IMR-90 (cell line): ENCODE measurements around the gene NREP. TPM values are rescaled to one million over a fixed set of nuclear protein-coding genes. Genes with fewer than 3 reads are reported as not detected.

Experiments
- ATAC-seq: fragments of 200-7000 bp; cut with Tn5 transposase; 2 replicates; pipeline ENCODE4 v1.9.1; 2020; ENCODE audit warnings: low read depth, mild to moderate bottlenecking, moderate library complexity
- BruUV-seq: library from RNA; stranded (reverse); fragments of 400-500 nt; replicated peaks from 2 replicates; lab custom pipeline; 2021; lab: Mats Ljungman, UMichigan
- CTCF ChIA-PET: fragments of 300-600 bp; formaldehyde crosslinking; extraction: SDS; loops from one replicate; lab custom pipeline; 2021; ENCODE audit warnings: antibody characterized with exemption; lab: Yijun Ruan, JAX
- POLR2A ChIA-PET: fragments of 300-600 bp; sonication (Branson Sonifier 250); formaldehyde crosslinking; loops from one replicate; lab custom pipeline; 2022; ENCODE audit warnings: antibody characterized with exemption; ENCODE audit not compliant: unreplicated experiment; lab: Charles Lee
- DNase-seq: peaks from one replicate; pipeline ENCODE4 v3.0.0; 2013
- H2AFZ ChIP-seq: replicated peaks from 2 replicates; pipeline ENCODE3; 2013; ENCODE audit warnings: low read length, mild to moderate bottlenecking; ENCODE audit not compliant: poor library complexity
- H2AK5ac ChIP-seq: 2 replicates; pipeline ENCODE4 v1.6.1; 2013; ENCODE audit warnings: low read depth, low read length, inconsistent platforms
- H2AK9ac ChIP-seq: replicated peaks from 2 replicates; pipeline ENCODE3; 2013; ENCODE audit warnings: mild to moderate bottlenecking, low read depth, low read length, moderate library complexity; ENCODE audit not compliant: poor library complexity
- H2BK120ac ChIP-seq: 2 replicates; pipeline ENCODE4 v1.6.1; 2013; ENCODE audit warnings: low read depth, low read length, inconsistent platforms
- H2BK15ac ChIP-seq: 3 replicates; pipeline ENCODE4 v1.6.1; 2013; ENCODE audit warnings: low read depth, low read length, inconsistent platforms
- H2BK20ac ChIP-seq: 2 replicates; pipeline ENCODE4 v1.6.1; 2013; ENCODE audit warnings: low read depth, mild to moderate bottlenecking, inconsistent platforms, low read length, moderate library complexity
- H2BK5ac ChIP-seq: 2 replicates; pipeline ENCODE4 v1.6.1; 2013; ENCODE audit warnings: mild to moderate bottlenecking, low read depth, low read length, inconsistent platforms; ENCODE audit not compliant: poor library complexity, severe bottlenecking
- H3K14ac ChIP-seq: replicated peaks from 2 replicates; pipeline ENCODE4 v1.6.1; 2013; ENCODE audit warnings: low read depth, low read length, inconsistent platforms
- H3K18ac ChIP-seq: 2 replicates; pipeline ENCODE4 v1.6.1; 2013; ENCODE audit warnings: low read depth, low read length, control low read depth
- H3K23ac ChIP-seq: 2 replicates; pipeline ENCODE4 v1.6.1; 2013; ENCODE audit warnings: low read depth, low read length, inconsistent platforms
- H3K27ac ChIP-seq: 2 replicates; pipeline ENCODE4 v1.5.1; 2013; ENCODE audit warnings: mild to moderate bottlenecking, control low read depth, low read length; ENCODE audit not compliant: insufficient read depth
- H3K27me3 ChIP-seq: 2 replicates; pipeline ENCODE4 v1.6.1; 2013; ENCODE audit warnings: low read length; ENCODE audit not compliant: control insufficient read depth, insufficient read depth
- H3K36me3 ChIP-seq: 2 replicates; pipeline ENCODE4 v1.6.1; 2013; ENCODE audit warnings: low read length, mixed read lengths; ENCODE audit not compliant: control insufficient read depth, insufficient read depth
- H3K4ac ChIP-seq: 2 replicates; pipeline ENCODE4 v1.6.1; 2013; ENCODE audit warnings: low read depth, low read length, inconsistent platforms
- H3K4me1 ChIP-seq: 2 replicates; pipeline ENCODE4 v1.6.1; 2013; ENCODE audit warnings: low read length, mixed read lengths; ENCODE audit not compliant: control insufficient read depth, insufficient read depth
- H3K4me2 ChIP-seq: 2 replicates; pipeline ENCODE4 v1.6.1; 2013; ENCODE audit warnings: low read depth, mild to moderate bottlenecking, control low read depth, low read length, moderate library complexity
- H3K4me3 ChIP-seq: 2 replicates; pipeline ENCODE4 v1.5.1; 2013; ENCODE audit warnings: low read depth, mild to moderate bottlenecking, control low read depth, low read length, moderate library complexity; ENCODE audit not compliant: insufficient read depth
- H3K56ac ChIP-seq: 2 replicates; pipeline ENCODE4 v1.6.1; 2013; ENCODE audit warnings: low read length, inconsistent platforms; ENCODE audit not compliant: insufficient read depth; ENCODE audit errors: extremely low read depth
- H3K79me1 ChIP-seq, 2 experiments: 2 replicates each; pipeline ENCODE4 v1.6.1; 2013; ENCODE audit warnings: low read length in 2 of 2, inconsistent platforms in 1 of 2, low read depth in 1 of 2
- H3K9ac ChIP-seq: 2 replicates; pipeline ENCODE4 v1.6.1; 2013; ENCODE audit warnings: low read depth, low read length, control low read depth
- H3K9me1 ChIP-seq: 2 replicates; pipeline ENCODE4 v1.6.1; 2013; ENCODE audit warnings: low read length, inconsistent platforms; ENCODE audit not compliant: insufficient read depth
- H3K9me3 ChIP-seq: 2 replicates; pipeline ENCODE4 v1.6.1; 2013; ENCODE audit warnings: low read length; ENCODE audit not compliant: control insufficient read depth, insufficient read depth
- H4K20me1 ChIP-seq: 2 replicates; pipeline ENCODE4 v1.6.1; 2013; ENCODE audit warnings: low read length, inconsistent platforms; ENCODE audit not compliant: insufficient read depth
- H4K5ac ChIP-seq: 2 replicates; pipeline ENCODE4 v1.6.1; 2013; ENCODE audit warnings: mild to moderate bottlenecking, low read depth, low read length, control low read depth
- H4K8ac ChIP-seq, 2 experiments: 2 replicates each; pipeline ENCODE4 v1.6.1; 2013; ENCODE audit warnings: low read depth in 2 of 2, low read length in 2 of 2, control low read depth in 1 of 2, inconsistent platforms in 1 of 2
- H4K91ac ChIP-seq: 2 replicates; pipeline ENCODE4 v1.6.1; 2013; ENCODE audit warnings: low read depth, low read length, inconsistent platforms; ENCODE audit not compliant: insufficient read depth
- CEBPB ChIP-seq: IDR thresholded peaks from 2 replicates; pipeline ENCODE4 v1.6.1; 2012; ENCODE audit warnings: low read depth, low read length, improper control_type of control experiment
- MAZ ChIP-seq: IDR thresholded peaks from 2 replicates; pipeline ENCODE4 v1.6.1; 2012; ENCODE audit warnings: low read depth, mild to moderate bottlenecking, low read length, improper control_type of control experiment, moderate library complexity, borderline replicate concordance
- NFE2L2 ChIP-seq: fragments of 150-350 bp; IDR thresholded peaks from 2 replicates; pipeline ENCODE4 v1.6.1; 2016; ENCODE audit warnings: low read depth, mild to moderate bottlenecking, low read length
- WGBS, 2 experiments: methylation state at CpG; one replicate each; pipeline versions ENCODE4 v1.1.5 to v1.1.7; 2013; ENCODE audit warnings: missing lambda C conversion rate in 2 of 2; ENCODE audit not compliant: insufficient read length in 1 of 2; ENCODE audit errors: extremely low coverage in 2 of 2; 5-methylcytosine and 5-hydroxymethylcytosine counted together
- dilution Hi-C: fragments of 300-500 bp; cut with HindIII; formaldehyde crosslinking; loops from one replicate; pipeline ENCODE4 v1.14.3; 2018; ENCODE audit warnings: low sequenced_read_pairs; ENCODE audit not compliant: unreplicated experiment
- in situ Hi-C: fragments of 300-500 bp; cut with MboI; formaldehyde crosslinking; loops from 3 replicates; pipeline ENCODE4 v1.14.3; 2019; ENCODE audit warnings: low sequenced_read_pairs, inconsistent platforms, mixed read lengths
- intact Hi-C: fragments of 100-400 bp; cut with micrococcal nuclease; formaldehyde crosslinking; loops from 2 replicates; pipeline ENCODE4 v1.10.0; 2022
- polyA plus RNA-seq, 3 experiments: library from polyadenylated mRNA; depleted of rRNA; stranded (reverse); fragments of >200 nt; gene quantifications; 2 replicates each; pipeline ENCODE4 v1.2.3, GENCODE V29; 2012; ENCODE audit warnings: low replicate concordance in 1 of 3
- total RNA-seq: library from RNA; depleted of rRNA; stranded (reverse); fragments of >200 nt; gene quantifications from 2 replicates; pipeline ENCODE4 v1.2.3, GENCODE V29; 2012

Gene NREP
- total and polyA plus RNA-seq, 2 of the 4 experiments (the other 2 are of a cell fraction) = 178 to 277 TPM

DNA sequence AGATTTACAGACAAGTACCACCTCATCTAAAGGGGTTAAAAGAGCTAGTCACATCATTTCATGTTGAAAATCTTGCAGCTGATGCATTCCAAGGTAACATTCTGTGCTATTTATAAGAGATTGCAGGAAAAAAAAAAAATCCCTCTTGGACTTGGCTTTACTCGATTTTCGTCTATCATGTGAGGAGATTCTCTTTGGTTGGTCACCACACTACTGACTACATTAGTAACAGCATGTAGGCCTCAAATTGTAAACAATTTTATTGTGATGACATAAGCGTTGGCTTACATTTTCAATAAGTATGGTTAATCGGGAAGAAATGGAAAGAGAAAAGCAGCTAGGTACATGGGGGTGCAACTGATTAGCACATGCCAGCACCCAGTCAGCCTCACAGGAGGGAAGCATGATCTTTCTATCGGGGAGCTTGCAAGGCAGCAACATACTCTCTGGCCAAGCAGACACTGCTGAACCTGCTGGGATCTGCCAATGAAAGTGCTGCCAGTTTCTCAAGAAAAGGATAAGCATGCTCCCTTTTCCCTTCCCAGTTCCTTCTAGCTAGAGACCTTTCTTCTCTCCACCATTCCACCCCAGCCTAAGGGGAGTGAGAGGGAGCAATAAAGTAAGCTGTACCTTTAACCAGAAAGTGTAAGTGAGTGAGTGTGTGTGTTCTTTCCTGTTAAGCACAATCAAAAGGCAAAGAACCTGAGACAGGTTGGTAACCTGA, 7.5 kb downstream of the NREP start:
- TF ChIP-seq MAZ (no peak), NFE2L2 (no peak), CEBPB (no peak)
- 20% methylated on average over 1 of the region's 5 CpGs; no CpG with 5 or more reads in 1 of the 2 experiments for WGBS, 2 experiments

More for the DNA sequence above, 7.5 kb downstream of the NREP start:
- peak overlapping the region; percentile 20; the same call in 1 of the 2 replicates for H3K9ac ChIP-seq
- H3K79me1 ChIP-seq = peaks cover 16 to 51% of the 10 kb centered on the region in 2 experiments
- H2BK5ac ChIP-seq = peak overlapping the region; percentile 95
- H3K18ac ChIP-seq = peak overlapping the region; percentile 39
- CTCF ChIA-PET = interaction anchor here (1.4 kb wide), 1 partner anchor 397 kb away, joined by 6 read pairs; no protein-coding TSS in a partner anchor
- H3K14ac ChIP-seq = peak overlapping the region; percentile 28; the same call in 1 of the 2 replicates
- peak overlapping the region; percentile 37 for H3K4ac ChIP-seq
- POLR2A ChIA-PET = no interaction called here
- H3K4me1 ChIP-seq = peaks cover 21% of the 10 kb centered on the region
- peak overlapping the region; percentile 62 for H4K5ac ChIP-seq
- DNase-seq (peak; percentile 70), ATAC-seq (peak; percentile 22; the same call in 1 of the 2 replicates)
- no TSS peak for BruUV-seq
- H3K27ac ChIP-seq = peak overlapping the region; percentile 64; the same call in 1 of the 2 replicates
- no peaks in the 10 kb centered on the region for H3K27me3 ChIP-seq
- H2AK5ac ChIP-seq = peak overlapping the region; percentile 5
- H2AK9ac ChIP-seq = no peak overlapping the region
- H3K36me3 ChIP-seq = peaks cover 6% of the 10 kb centered on the region
- no peak overlapping the region for H2AFZ ChIP-seq
- dilution Hi-C loops (no loop called here), in situ Hi-C loops (no loop called here), intact Hi-C loops (loop anchor here (10.0 kb wide), 1 partner anchor 985 kb away; no protein-coding TSS in a partner anchor)
- peak overlapping the region in 1 of 2 experiments; percentile 46; a peak in 3 of 4 replicates for H4K8ac ChIP-seq
- peak overlapping the region; percentile 28; the same call in 1 of the 2 replicates for H2BK120ac ChIP-seq
- no peaks in the 10 kb centered on the region for H3K9me3 ChIP-seq
- H3K23ac ChIP-seq = peak overlapping the region; percentile 55; the same call in 1 of the 2 replicates
- H2BK15ac ChIP-seq = 0 out of 3 replicates have a peak overlapping the region, but pooled peaks have one; percentile 13
- H3K4me3 ChIP-seq = no peak overlapping the region
- peak overlapping the region; percentile 48 for H4K91ac ChIP-seq
- no peaks in the 10 kb centered on the region for H4K20me1 ChIP-seq
- H3K9me1 ChIP-seq = peaks cover 11% of the 10 kb centered on the region
- H2BK20ac ChIP-seq = peak overlapping the region; percentile 35
- peak overlapping the region; percentile 51 for H3K4me2 ChIP-seq
- H3K56ac ChIP-seq = no peak overlapping the region
